ENCODE measurements around the gene H1-8.

The H1-8 gene

DNA sequence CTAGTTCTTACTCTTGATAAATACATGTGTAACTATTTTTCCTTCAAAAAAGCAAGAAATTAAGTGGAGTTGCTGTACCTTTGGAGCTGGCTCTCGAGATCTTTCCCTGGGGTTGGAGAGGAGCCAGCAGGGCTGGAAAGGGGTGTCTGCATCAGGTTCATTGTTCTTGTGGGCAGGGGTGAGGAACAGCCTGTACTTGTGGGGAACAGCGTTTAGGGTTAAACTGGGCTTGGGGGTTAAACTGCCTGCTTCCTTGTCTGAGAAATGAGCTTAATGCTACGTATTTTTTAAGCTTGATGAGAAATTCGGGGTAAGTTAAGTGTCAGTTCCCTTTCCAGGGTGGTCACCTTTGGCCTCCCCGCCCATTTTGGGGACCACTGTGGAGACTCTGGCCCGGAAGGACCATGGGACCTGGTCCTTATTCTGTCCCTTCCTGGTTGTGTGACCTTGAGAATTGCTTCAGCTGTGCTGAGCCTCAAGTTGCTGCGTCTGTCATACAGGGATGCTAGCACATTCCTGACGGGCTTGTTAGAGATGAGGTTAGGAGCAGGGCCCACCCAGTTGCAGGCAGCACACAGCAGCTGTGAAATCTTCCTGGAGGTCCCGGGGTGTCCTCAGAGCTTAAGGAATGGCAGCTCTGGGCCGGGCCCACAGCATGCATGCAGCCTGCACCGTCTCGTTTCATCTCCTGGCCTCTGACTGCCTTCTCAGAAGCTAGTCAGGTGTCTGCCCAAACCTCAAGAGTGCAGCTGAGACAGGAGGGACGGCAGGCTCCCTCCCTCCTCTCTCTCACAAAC lies 11.6 kb downstream of the H1-8 start:
- no peak overlapping the region for H3K18ac ChIP-seq (ENCODE audit: low read length)
- H3K4ac ChIP-seq (ENCODE audit: low read depth, low read length), result no peak overlapping the region
- no peak overlapping the region for H3K4me2 ChIP-seq (ENCODE audit: low read length)
- H4K12ac ChIP-seq (ENCODE audit: low read depth, low read length), result no peak overlapping the region
- peaks cover 3% of the 10 kb centered on the region for H3K79me1 ChIP-seq (ENCODE audit: low read length)
- H3K27ac ChIP-seq (ENCODE audit: low read depth, low read length), result no peak overlapping the region
- H3K4me1 ChIP-seq (ENCODE audit: control insufficient read depth in 1 of 2, insufficient read depth in 2 of 2, low read length in 2 of 2), result peaks cover 6 to 13% of the 10 kb centered on the region in 2 experiments
- H3K4me3 ChIP-seq (ENCODE audit: low read depth, low read length), result no peak overlapping the region
- no peak overlapping the region for H2BK5ac ChIP-seq (ENCODE audit: low read depth, low read length, poor library complexity)
- no peaks in the 10 kb centered on the region for H3K79me2 ChIP-seq (ENCODE audit: control insufficient read depth, insufficient read depth, low read length, poor library complexity)
- no peak overlapping the region for H2BK12ac ChIP-seq (ENCODE audit: low read length)
- H2AK5ac ChIP-seq (ENCODE audit: low read length), result no peak overlapping the region
- H3K23ac ChIP-seq (ENCODE audit: low read length), result no peak overlapping the region
- DNase-seq, result no peak
- no CpG with 5 or more reads among the region's 13 CpGs for WGBS (ENCODE audit: extremely low coverage, insufficient coverage, insufficient read length)
- H3K9ac ChIP-seq (ENCODE audit: low read length), result no peak overlapping the region
- no peaks in the 10 kb centered on the region for H3K27me3 ChIP-seq (ENCODE audit: insufficient read depth, low read length)
- peaks cover 47 to 48% of the 10 kb centered on the region in 2 experiments for H3K36me3 ChIP-seq (ENCODE audit: control insufficient read depth in 1 of 2, insufficient read depth in 2 of 2, low read length in 2 of 2)
- no peak overlapping the region for H2BK120ac ChIP-seq (ENCODE audit: insufficient read depth, low read length, poor library complexity)
- no peaks in the 10 kb centered on the region for H3K9me3 ChIP-seq (ENCODE audit: insufficient read depth, low read depth, low read length)
- H3K14ac ChIP-seq (ENCODE audit: low read length), result no peak overlapping the region
- H4K8ac ChIP-seq (ENCODE audit: low read depth, low read length), result no peak overlapping the region
- H4K91ac ChIP-seq (ENCODE audit: low read depth, low read length), result no peak overlapping the region
- H2AFZ ChIP-seq (ENCODE audit: insufficient read depth, low read length, poor library complexity), result no peak overlapping the region

GRCh38 chr3:129555153-129555550 lies 12.2 kb downstream of the H1-8 start:
- Histone ChIP-seq H4K8ac (ENCODE audit: low read depth, low read length) (no peak overlapping the region), H3K79me1 (ENCODE audit: low read length) (no peaks in the 10 kb centered on the region), H3K4me2 (ENCODE audit: low read length) (no peak overlapping the region), H3K79me2 (ENCODE audit: control insufficient read depth, insufficient read depth, low read length, poor library complexity) (no peaks in the 10 kb centered on the region), H3K36me3 (ENCODE audit: control insufficient read depth in 1 of 2, insufficient read depth in 2 of 2, low read length in 2 of 2) (peaks cover 53 to 54% of the 10 kb centered on the region in 2 experiments), H2AFZ (ENCODE audit: insufficient read depth, low read length, poor library complexity) (no peak overlapping the region), H3K23ac (ENCODE audit: low read length) (no peak overlapping the region), H3K4ac (ENCODE audit: low read depth, low read length) (no peak overlapping the region), H3K9me3 (ENCODE audit: insufficient read depth, low read depth, low read length) (no peaks in the 10 kb centered on the region), H3K27ac (ENCODE audit: low read depth, low read length) (no peak overlapping the region), H3K27me3 (ENCODE audit: insufficient read depth, low read length) (no peaks in the 10 kb centered on the region), H3K4me1 (ENCODE audit: control insufficient read depth in 1 of 2, insufficient read depth in 2 of 2, low read length in 2 of 2) (peaks cover 3 to 9% of the 10 kb centered on the region in 2 experiments), H2BK5ac (ENCODE audit: low read depth, low read length, poor library complexity) (no peak overlapping the region), H3K4me3 (ENCODE audit: low read depth, low read length) (no peak overlapping the region), H3K14ac (ENCODE audit: low read length) (no peak overlapping the region), H4K12ac (ENCODE audit: low read depth, low read length) (no peak overlapping the region), H3K9ac (ENCODE audit: low read length) (no peak overlapping the region), H2BK12ac (ENCODE audit: low read length) (no peak overlapping the region), H4K91ac (ENCODE audit: low read depth, low read length) (no peak overlapping the region), H3K18ac (ENCODE audit: low read length) (no peak overlapping the region), H2AK5ac (ENCODE audit: low read length) (no peak overlapping the region), H2BK120ac (ENCODE audit: insufficient read depth, low read length, poor library complexity) (no peak overlapping the region)
- no CpG with 5 or more reads among the region's 15 CpGs for WGBS (ENCODE audit: extremely low coverage, insufficient coverage, insufficient read length)
- DNase-seq, result no peak

GRCh38 chr3:129555616-129556357 lies 12.8 kb downstream of the H1-8 start:
- no peak overlapping the region for H3K23ac ChIP-seq (ENCODE audit: low read length)
- H3K36me3 ChIP-seq (ENCODE audit: control insufficient read depth in 1 of 2, insufficient read depth in 2 of 2, low read length in 2 of 2), result peaks cover 56 to 57% of the 10 kb centered on the region in 2 experiments
- H2AFZ ChIP-seq (ENCODE audit: insufficient read depth, low read length, poor library complexity), result no peak overlapping the region
- H3K14ac ChIP-seq (ENCODE audit: low read length), result no peak overlapping the region
- no peaks in the 10 kb centered on the region for H3K9me3 ChIP-seq (ENCODE audit: insufficient read depth, low read depth, low read length)
- H2BK5ac ChIP-seq (ENCODE audit: low read depth, low read length, poor library complexity), result no peak overlapping the region
- H4K91ac ChIP-seq (ENCODE audit: low read depth, low read length), result no peak overlapping the region
- H3K27me3 ChIP-seq (ENCODE audit: insufficient read depth, low read length), result no peaks in the 10 kb centered on the region
- WGBS (ENCODE audit: extremely low coverage, insufficient coverage, insufficient read length), result no CpG with 5 or more reads among the region's 18 CpGs
- H3K4ac ChIP-seq (ENCODE audit: low read depth, low read length), result no peak overlapping the region
- no peak overlapping the region for H3K18ac ChIP-seq (ENCODE audit: low read length)
- H2AK5ac ChIP-seq (ENCODE audit: low read length), result no peak overlapping the region
- no peak overlapping the region for H3K9ac ChIP-seq (ENCODE audit: low read length)
- H2BK12ac ChIP-seq (ENCODE audit: low read length), result no peak overlapping the region
- peaks cover 3 to 12% of the 10 kb centered on the region in 2 experiments for H3K4me1 ChIP-seq (ENCODE audit: control insufficient read depth in 1 of 2, insufficient read depth in 2 of 2, low read length in 2 of 2)
- no peak overlapping the region for H4K12ac ChIP-seq (ENCODE audit: low read depth, low read length)
- no peak for DNase-seq
- no peaks in the 10 kb centered on the region for H3K79me1 ChIP-seq (ENCODE audit: low read length)
- no peak overlapping the region for H3K27ac ChIP-seq (ENCODE audit: low read depth, low read length)
- H2BK120ac ChIP-seq (ENCODE audit: insufficient read depth, low read length, poor library complexity), result no peak overlapping the region
- H3K4me2 ChIP-seq (ENCODE audit: low read length), result no peak overlapping the region
- H3K79me2 ChIP-seq (ENCODE audit: control insufficient read depth, insufficient read depth, low read length, poor library complexity), result no peaks in the 10 kb centered on the region
- H3K4me3 ChIP-seq (ENCODE audit: low read depth, low read length), result no peak overlapping the region
- H4K8ac ChIP-seq (ENCODE audit: low read depth, low read length), result no peak overlapping the region

- no peak for DNase-seq
- H3K14ac ChIP-seq (ENCODE audit: low read length), result no peak overlapping the region
- H3K18ac ChIP-seq (ENCODE audit: low read length), result no peak overlapping the region
- WGBS (ENCODE audit: extremely low coverage, insufficient coverage, insufficient read length), result no CpG with 5 or more reads among the region's 15 CpGs
- H3K36me3 ChIP-seq (ENCODE audit: control insufficient read depth in 1 of 2, insufficient read depth in 2 of 2, low read length in 2 of 2), result peaks cover 60 to 61% of the 10 kb centered on the region in 2 experiments
- peaks cover under 1% of the 10 kb centered on the region for H3K79me1 ChIP-seq (ENCODE audit: low read length)
- H3K9ac ChIP-seq (ENCODE audit: low read length), result no peak overlapping the region
- no peak overlapping the region for H3K4me2 ChIP-seq (ENCODE audit: low read length)
- H3K79me2 ChIP-seq (ENCODE audit: control insufficient read depth, insufficient read depth, low read length, poor library complexity), result no peaks in the 10 kb centered on the region
- no peak overlapping the region for H3K4ac ChIP-seq (ENCODE audit: low read depth, low read length)
- H4K12ac ChIP-seq (ENCODE audit: low read depth, low read length), result no peak overlapping the region
- H3K27me3 ChIP-seq (ENCODE audit: insufficient read depth, low read length), result no peaks in the 10 kb centered on the region
- no peak overlapping the region for H2BK120ac ChIP-seq (ENCODE audit: insufficient read depth, low read length, poor library complexity)
- H4K8ac ChIP-seq (ENCODE audit: low read depth, low read length), result no peak overlapping the region
- H3K4me3 ChIP-seq (ENCODE audit: low read depth, low read length), result no peak overlapping the region
- H2BK5ac ChIP-seq (ENCODE audit: low read depth, low read length, poor library complexity), result no peak overlapping the region
- H2AFZ ChIP-seq (ENCODE audit: insufficient read depth, low read length, poor library complexity), result no peak overlapping the region
- H3K27ac ChIP-seq (ENCODE audit: low read depth, low read length), result no peak overlapping the region
- no peak overlapping the region for H3K23ac ChIP-seq (ENCODE audit: low read length)
- peaks cover 3 to 15% of the 10 kb centered on the region in 2 experiments for H3K4me1 ChIP-seq (ENCODE audit: control insufficient read depth in 1 of 2, insufficient read depth in 2 of 2, low read length in 2 of 2)
- H3K9me3 ChIP-seq (ENCODE audit: insufficient read depth, low read depth, low read length), result no peaks in the 10 kb centered on the region
- no peak overlapping the region for H4K91ac ChIP-seq (ENCODE audit: low read depth, low read length)
- no peak overlapping the region for H2BK12ac ChIP-seq (ENCODE audit: low read length)
- no peak overlapping the region for H2AK5ac ChIP-seq (ENCODE audit: low read length)
These were observed 13.4 kb downstream of the H1-8 start for GRCh38 chr3:129556358-129556695.
